Esophagus muscularis mucosa (tissue), 4 donors: ENCODE data around the gene TAF10. TPM values are rescaled to one million over a fixed set of nuclear protein-coding genes. Genes with fewer than 3 reads are reported as not detected.
A peak's percentile ranks its signal among the peaks of the same experiment; 100 is the strongest.

ENCODE experiments used
- DNase-seq: peaks from one replicate; pipeline ENCODE4 v3.0.0-alpha.2; 2017; ENCODE audit errors: extremely low spot score
- H3K27ac ChIP-seq, 4 donors: fragments of 200-600 bp; sonication (generic); replicated peaks in 1 of 4; 1 replicate in 3 of 4; 2 replicates in 1 of 4; pipeline ENCODE4 v1.5.1; 2016 to 2019; ENCODE audit warnings: mild to moderate bottlenecking in 1 of 4
- H3K27me3 ChIP-seq, 4 donors: fragments of 200-600 bp; sonication (generic); one replicate each; pipeline versions ENCODE4 v1.5.1 to v1.6.0; 2016 to 2019
- H3K36me3 ChIP-seq, 4 donors: fragments of 200-600 bp; sonication (generic); one replicate each; pipeline ENCODE4 v1.5.1; 2016 to 2019
- H3K4me1 ChIP-seq, 4 donors: fragments of 200-600 bp; sonication (generic); one replicate each; pipeline ENCODE4 v1.5.1; 2016 to 2019
- H3K4me3 ChIP-seq, 4 donors: fragments of 200-600 bp; sonication (generic); 1 replicate in 2 of 4; 2 replicates in 2 of 4; pipeline ENCODE4 v1.5.1; 2016 to 2019; ENCODE audit warnings: mild to moderate bottlenecking in 4 of 4, moderate library complexity in 1 of 4
- H3K9me3 ChIP-seq, 4 donors: fragments of 200-600 bp; sonication (generic); 1 replicate in 3 of 4; 2 replicates in 1 of 4; pipeline ENCODE4 v1.5.1; 2016 to 2019
- CTCF ChIP-seq, 3 experiments: fragments of 200-600 bp in 2 of 3; fragments of 450-650 bp in 1 of 3; sonication (generic) in 2 of 3; IDR thresholded peaks; one replicate each; pipeline ENCODE4 v1.5.1; 2017 to 2019; ENCODE audit warnings: antibody characterized with exemption in 3 of 3, mild to moderate bottlenecking in 2 of 3, moderate library complexity in 1 of 3
- EP300 ChIP-seq: sonication (generic); formaldehyde crosslinking; IDR thresholded peaks from one replicate; pipeline ENCODE4 v1.6.1; 2017; ENCODE audit warnings: antibody characterized with exemption
- POLR2A ChIP-seq: fragments of 450-650 bp; IDR thresholded peaks from one replicate; pipeline ENCODE4 v1.6.1; 2017; ENCODE audit warnings: antibody characterized with exemption, moderate library complexity, mild to moderate bottlenecking, low read depth
- POLR2AphosphoS5 ChIP-seq, 2 donors: sonication (generic); formaldehyde crosslinking; IDR thresholded peaks; one replicate each; pipeline ENCODE4 v1.6.1; 2017; ENCODE audit warnings: antibody characterized with exemption in 2 of 2
- WGBS: methylation state at CpG from one replicate; pipeline ENCODE4 v1.1.5; 2018; 5-methylcytosine and 5-hydroxymethylcytosine counted together
- intact Hi-C: fragments of 100-400 bp; cut with DNase I; formaldehyde crosslinking; loops from one replicate; pipeline ENCODE4 v1.15.1; 2023
- total RNA-seq, 4 donors: library from RNA; depleted of rRNA; stranded (reverse); fragments of >200 nt; gene quantifications; one replicate each; pipeline versions ENCODE4 v1.1.0 to v1.2.1, GENCODE V29; 2016

Gene TAF10
- total RNA-seq, 4 donors from 2014 or later: 24.2 to 51.1 (median 43.4) TPM

GRCh38 chr11:6587360-6587953, 24.6 kb downstream of the TAF10 start:
- peaks cover 0 to 17% (median 0%) of the 10 kb centered on the region in 4 donors for H3K9me3 ChIP-seq
- TF ChIP-seq POLR2AphosphoS5 (IDR thresholded peaks at IDR 0.05): no peak
- TF ChIP-seq CTCF (IDR thresholded peaks at IDR 0.05): no peak
- no peak for TF ChIP-seq EP300
- TF ChIP-seq POLR2A: no peak
- no peaks in the 10 kb centered on the region for H3K27me3 ChIP-seq
- 86% methylated on average over 10 of the region's 11 CpGs for WGBS
- no peak overlapping the region for H3K27ac ChIP-seq
- H3K4me3 ChIP-seq: no peak overlapping the region
- peak; percentile 47 for DNase-seq
- peaks cover 6 to 13% (median 9%) of the 10 kb centered on the region in 4 donors for H3K4me1 ChIP-seq
- peaks cover 0 to 37% (median 6%) of the 10 kb centered on the region in 4 donors for H3K36me3 ChIP-seq
- intact Hi-C loops: no loop called here

GRCh38 chr11:6586434-6587359, 25.3 kb downstream of the TAF10 start:
- intact Hi-C loops: no loop called here
- Histone ChIP-seq H3K27me3 (no peaks in the 10 kb centered on the region), H3K4me1 (peaks cover 6 to 13% (median 9%) of the 10 kb centered on the region in 4 donors), H3K27ac (peak overlapping the region in 1 of 4 donors; percentile 5), H3K4me3 (no peak overlapping the region), H3K9me3 (peaks cover 0 to 17% (median 0%) of the 10 kb centered on the region in 4 donors), H3K36me3 (peaks cover 0 to 29% (median 2%) of the 10 kb centered on the region in 4 donors)
- peak; percentile 89 for DNase-seq
- 86% methylated on average over 13 of the region's 25 CpGs for WGBS
- TF ChIP-seq POLR2AphosphoS5 (IDR thresholded peaks at IDR 0.05): no peak

GRCh38 chr11:6584528-6584927, 27.5 kb downstream of the TAF10 start:
- peaks cover 0 to 17% (median 0%) of the 10 kb centered on the region in 4 donors for H3K9me3 ChIP-seq
- H3K36me3 ChIP-seq: peaks cover 0 to 34% (median 0%) of the 10 kb centered on the region in 4 donors
- no peak overlapping the region for H3K27ac ChIP-seq
- H3K4me1 ChIP-seq: peaks cover 6 to 16% (median 9%) of the 10 kb centered on the region in 4 donors
- intact Hi-C loops: no loop called here
- WGBS: 87% methylated on average over 4 of the region's 4 CpGs
- H3K4me3 ChIP-seq: no peak overlapping the region
- TF ChIP-seq EP300: no peak
- no peak for TF ChIP-seq POLR2AphosphoS5 (IDR thresholded peaks at IDR 0.05)
- no peak for DNase-seq
- no peaks in the 10 kb centered on the region for H3K27me3 ChIP-seq

- TF ChIP-seq POLR2A: no peak
- no peak for TF ChIP-seq CTCF (IDR thresholded peaks at IDR 0.05)
- H3K4me3 ChIP-seq: no peak overlapping the region
- H3K27me3 ChIP-seq: no peaks in the 10 kb centered on the region
- 97% methylated on average over 1 of the region's 1 CpG for WGBS
- H3K36me3 ChIP-seq: peaks cover 0 to 33% (median 0%) of the 10 kb centered on the region in 4 donors
- DNase-seq: no peak
- no peak overlapping the region for H3K27ac ChIP-seq
- peaks cover 6 to 16% (median 9%) of the 10 kb centered on the region in 4 donors for H3K4me1 ChIP-seq
- intact Hi-C loops: no loop called here
- H3K9me3 ChIP-seq: peaks cover 0 to 17% (median 0%) of the 10 kb centered on the region in 4 donors
These were observed 28.4 kb downstream of the TAF10 start for GRCh38 chr11:6583584-6583983.

- H3K27me3 ChIP-seq: no peaks in the 10 kb centered on the region
- H3K27ac ChIP-seq: no peak overlapping the region
- TF ChIP-seq EP300 (no peak), POLR2AphosphoS5 (IDR thresholded peaks at IDR 0.05) (no peak), CTCF (IDR thresholded peaks at IDR 0.05) (no peak), POLR2A (no peak)
- no peak overlapping the region for H3K4me3 ChIP-seq
- intact Hi-C loops: loop anchor here (5.0 kb wide), 1 partner anchor 42 kb away; no protein-coding TSS in a partner anchor
- peaks cover 18 to 31% (median 21%) of the 10 kb centered on the region in 4 donors for H3K4me1 ChIP-seq
- 92% methylated on average over 2 of the region's 2 CpGs for WGBS
- peaks cover 0 to 14% (median 0%) of the 10 kb centered on the region in 4 donors for H3K9me3 ChIP-seq
- H3K36me3 ChIP-seq: peaks cover 0 to 14% (median 0%) of the 10 kb centered on the region in 4 donors
- no peak for DNase-seq
These were observed 32.3 kb downstream of the TAF10 start for GRCh38 chr11:6579681-6580080.
